Colonic mucosa (tissue), 4 donors: ENCODE results near the gene ZSCAN30. TPM values are rescaled to one million over a fixed set of nuclear protein-coding genes. Genes with fewer than 3 reads are reported as not detected.

Experiments
- DNase-seq: peaks from one replicate; pipeline ENCODE4 v3.0.0-alpha.2; 2020
- H3K27ac ChIP-seq: fragments of 200-600 bp; one replicate; pipeline ENCODE4 v1.8.0; 2021
- H3K27me3 ChIP-seq: fragments of 200-600 bp; one replicate; pipeline ENCODE4 v1.8.0; 2021
- H3K36me3 ChIP-seq: fragments of 200-600 bp; one replicate; pipeline ENCODE4 v1.8.0; 2021
- H3K4me1 ChIP-seq: fragments of 200-600 bp; one replicate; pipeline ENCODE4 v1.8.0; 2021; ENCODE audit warnings: mild to moderate bottlenecking
- H3K4me3 ChIP-seq: fragments of 200-600 bp; one replicate; pipeline ENCODE4 v1.8.0; 2021
- H3K9ac ChIP-seq, 2 donors: one replicate each; pipeline ENCODE4 v1.7.0; 2013; ENCODE audit warnings: control low read depth in 2 of 2, low read depth in 2 of 2, low read length in 2 of 2
- H3K9me3 ChIP-seq: fragments of 200-600 bp; one replicate; pipeline ENCODE4 v1.8.0; 2021
- CTCF ChIP-seq: fragments of 200-600 bp; IDR thresholded peaks from one replicate; pipeline ENCODE4 v1.8.0; 2022; ENCODE audit warnings: antibody characterized with exemption, mild to moderate bottlenecking
- intact Hi-C: fragments of 100-400 bp; cut with DNase I; formaldehyde crosslinking; loops from one replicate; pipeline ENCODE4 v1.14.1; 2022
- total RNA-seq, 2 donors: library from RNA; stranded (reverse); fragmentation: NEBNext Ultra II Directional in 1 of 2; extraction: Animal tissue kit (Norgen Biotek cat#: 25700) in 1 of 2; gene quantifications; one replicate each; pipeline ENCODE4 v1.2.1, GENCODE V29; 2021
- donor health status: healthy.
- donor health status: DM: no; HTN: no; CAD: no.
- donor health status: DM: no; HTN: no; CAD: no.

Gene ZSCAN30
- total RNA-seq, 2 donors from 2014 or later, result 7.8 to 9.4 TPM

- no peak for DNase-seq
- Histone ChIP-seq H3K27ac (no peak overlapping the region), H3K9ac (no peak overlapping the region), H3K4me1 (no peaks in the 10 kb centered on the region), H3K4me3 (no peak overlapping the region), H3K36me3 (peaks cover under 1% of the 10 kb centered on the region), H3K27me3 (no peaks in the 10 kb centered on the region), H3K9me3 (peaks cover 9% of the 10 kb centered on the region)
- intact Hi-C loops, result no loop called here
- no peak for TF ChIP-seq CTCF
Measured at GRCh38 chr18:35311496-35311895, 21.5 kb upstream of the ZSCAN30 start.

GRCh38 chr18:35306588-35307250, 16.7 kb upstream of the ZSCAN30 start:
- no peaks in the 10 kb centered on the region for H3K27me3 ChIP-seq
- no peaks in the 10 kb centered on the region for H3K4me1 ChIP-seq
- H3K9ac ChIP-seq, result no peak overlapping the region
- H3K9me3 ChIP-seq, result peaks cover 9% of the 10 kb centered on the region
- peaks cover 5% of the 10 kb centered on the region for H3K36me3 ChIP-seq
- no peak overlapping the region for H3K27ac ChIP-seq
- intact Hi-C loops, result no loop called here
- TF ChIP-seq CTCF, result no peak
- no peak for DNase-seq
- H3K4me3 ChIP-seq, result no peak overlapping the region

GRCh38 chr18:35303610-35304009, 13.6 kb upstream of the ZSCAN30 start:
- Histone ChIP-seq H3K27me3 (no peaks in the 10 kb centered on the region), H3K9me3 (peaks cover 9% of the 10 kb centered on the region), H3K4me1 (no peaks in the 10 kb centered on the region), H3K4me3 (no peak overlapping the region), H3K36me3 (peaks cover 5% of the 10 kb centered on the region), H3K27ac (no peak overlapping the region), H3K9ac (no peak overlapping the region)
- no peak for DNase-seq
- TF ChIP-seq CTCF, result no peak
- intact Hi-C loops, result no loop called here

GRCh38 chr18:35296060-35296459, 6.0 kb upstream of the ZSCAN30 start:
- Histone ChIP-seq H3K4me1 (no peaks in the 10 kb centered on the region), H3K9me3 (no peaks in the 10 kb centered on the region), H3K9ac (no peak overlapping the region), H3K27me3 (no peaks in the 10 kb centered on the region), H3K36me3 (no peaks in the 10 kb centered on the region), H3K27ac (no peak overlapping the region), H3K4me3 (no peak overlapping the region)
- DNase-seq, result no peak
- intact Hi-C loops, result no loop called here
- TF ChIP-seq CTCF, result no peak

GRCh38 chr18:35291166-35291565, 1.1 kb upstream of the ZSCAN30 start:
- H3K9me3 ChIP-seq, result no peaks in the 10 kb centered on the region
- H3K36me3 ChIP-seq, result no peaks in the 10 kb centered on the region
- H3K4me3 ChIP-seq, result peak overlapping the region; percentile 76
- intact Hi-C loops, result loop anchor here (5.0 kb wide), 1 partner anchor 46 kb away; no protein-coding TSS in a partner anchor
- no peak overlapping the region for H3K27ac ChIP-seq
- no peak overlapping the region for H3K9ac ChIP-seq
- H3K27me3 ChIP-seq, result no peaks in the 10 kb centered on the region
- no peaks in the 10 kb centered on the region for H3K4me1 ChIP-seq
- DNase-seq, result no peak
- TF ChIP-seq CTCF, result no peak
